Stimulated activated CD8-positive, alpha-beta memory T cell treated with anti-CD3 and anti-CD28 coated beads, Interleukin-7, amount 100 ng/mL, for 1 hour (primary cell): Measurements from ENCODE around the gene IRF9.
A peak's percentile ranks its signal among the peaks of the same experiment; 100 is the strongest.

Experiments used
- DNase-seq, 2 donors: peaks; one replicate each; pipeline ENCODE4 v3.0.0-alpha.2; 2020; ENCODE audit warnings: low read depth in 2 of 2

Gene IRF9

DNA sequence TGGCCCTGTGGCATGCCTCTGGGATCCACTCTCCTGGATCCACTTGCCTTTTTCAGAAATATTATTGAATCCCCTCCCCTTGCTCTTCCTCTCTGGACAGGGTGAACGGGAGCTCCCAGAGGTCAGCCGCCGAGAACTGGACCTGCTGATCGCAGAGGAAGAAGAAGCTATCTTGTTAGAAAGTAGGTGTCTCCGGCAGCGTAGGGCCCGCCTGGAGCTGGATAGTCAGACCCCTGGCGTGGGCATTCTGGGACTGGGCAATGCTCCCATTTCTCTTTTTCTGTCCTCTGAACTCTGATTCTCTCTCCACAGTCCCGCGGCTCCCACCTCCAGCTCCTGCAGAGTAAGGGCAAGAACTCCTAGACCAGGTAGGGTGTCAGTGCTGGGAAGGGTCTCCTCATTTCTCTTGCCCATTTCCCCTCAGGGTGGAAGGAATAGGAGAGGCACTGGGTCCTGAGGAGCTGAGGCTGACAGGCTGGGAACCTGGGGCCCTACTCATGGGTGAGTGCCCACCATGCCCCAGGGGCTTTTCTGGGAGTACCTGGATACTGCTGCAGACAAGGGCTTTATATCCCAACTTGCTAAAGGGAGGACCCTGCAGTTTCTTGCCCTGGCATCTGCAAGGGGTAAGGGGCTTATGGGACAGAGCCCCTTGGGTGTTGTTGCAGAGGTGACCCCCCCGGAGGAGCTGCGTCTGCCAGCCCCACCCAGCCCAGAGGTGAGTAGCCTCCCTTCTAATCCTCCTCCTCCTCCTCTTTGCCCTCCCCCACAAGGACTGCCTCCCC, 16.2 kb downstream of the IRF9 start:
- no peak for DNase-seq

DNA sequence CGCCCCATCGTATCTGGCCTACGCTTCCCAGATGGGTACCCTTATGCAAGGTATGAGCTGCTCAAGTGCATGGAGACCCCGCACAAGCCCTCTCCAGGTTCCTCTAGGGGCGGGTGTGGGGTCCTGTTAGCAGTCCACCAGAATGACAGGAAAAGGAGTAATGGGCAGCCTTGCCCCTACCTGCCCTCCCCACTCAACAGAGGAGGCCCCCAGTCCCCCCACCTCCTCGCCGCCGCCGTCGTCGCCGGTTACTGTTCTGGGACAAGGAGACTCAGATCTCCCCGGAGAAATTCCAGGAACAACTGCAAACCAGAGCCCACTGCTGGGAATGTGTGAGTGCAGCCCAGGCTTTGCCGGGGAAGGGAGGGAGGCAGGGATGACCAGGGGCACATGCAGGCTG, 16.8 kb downstream of the IRF9 start:
- DNase-seq = no peak

DNA sequence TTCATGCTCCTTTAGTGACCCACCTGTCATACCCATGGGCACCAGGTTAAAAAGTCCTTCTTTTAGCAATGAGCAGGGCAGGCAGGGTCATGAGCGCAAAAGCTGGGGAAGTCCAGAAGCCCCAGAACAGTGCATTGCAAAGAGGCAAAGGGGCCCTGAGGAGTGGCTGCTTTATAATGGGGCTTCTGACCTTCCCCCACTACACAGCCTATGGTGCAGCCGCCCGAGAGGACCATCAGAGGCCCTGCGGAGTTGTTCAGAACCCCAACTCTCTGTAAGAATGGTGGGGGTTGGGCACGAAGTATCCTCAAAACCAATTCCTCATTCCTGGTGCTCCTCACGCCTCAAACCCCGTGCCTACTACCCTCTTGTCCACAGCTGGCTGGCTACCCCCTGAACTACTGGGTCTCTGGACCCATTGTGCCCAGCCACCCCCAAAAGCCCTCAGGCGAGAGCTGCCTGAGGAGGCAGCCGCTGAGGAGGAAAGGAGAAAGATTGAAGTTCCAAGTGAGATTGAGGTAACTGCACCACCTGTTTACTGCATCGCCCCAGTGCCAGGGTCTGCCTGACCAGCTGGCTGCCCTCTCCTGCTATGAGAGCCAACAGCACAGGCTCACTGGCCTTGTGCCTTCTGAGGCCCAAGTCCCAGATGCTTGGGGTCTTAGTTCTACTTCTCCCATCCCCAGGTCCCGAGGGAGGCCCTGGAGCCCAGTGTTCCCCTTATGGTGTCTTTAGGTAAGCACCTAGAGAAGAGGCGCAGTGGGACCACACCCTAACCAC, 17.5 kb downstream of the IRF9 start:
- no peak for DNase-seq

DNA sequence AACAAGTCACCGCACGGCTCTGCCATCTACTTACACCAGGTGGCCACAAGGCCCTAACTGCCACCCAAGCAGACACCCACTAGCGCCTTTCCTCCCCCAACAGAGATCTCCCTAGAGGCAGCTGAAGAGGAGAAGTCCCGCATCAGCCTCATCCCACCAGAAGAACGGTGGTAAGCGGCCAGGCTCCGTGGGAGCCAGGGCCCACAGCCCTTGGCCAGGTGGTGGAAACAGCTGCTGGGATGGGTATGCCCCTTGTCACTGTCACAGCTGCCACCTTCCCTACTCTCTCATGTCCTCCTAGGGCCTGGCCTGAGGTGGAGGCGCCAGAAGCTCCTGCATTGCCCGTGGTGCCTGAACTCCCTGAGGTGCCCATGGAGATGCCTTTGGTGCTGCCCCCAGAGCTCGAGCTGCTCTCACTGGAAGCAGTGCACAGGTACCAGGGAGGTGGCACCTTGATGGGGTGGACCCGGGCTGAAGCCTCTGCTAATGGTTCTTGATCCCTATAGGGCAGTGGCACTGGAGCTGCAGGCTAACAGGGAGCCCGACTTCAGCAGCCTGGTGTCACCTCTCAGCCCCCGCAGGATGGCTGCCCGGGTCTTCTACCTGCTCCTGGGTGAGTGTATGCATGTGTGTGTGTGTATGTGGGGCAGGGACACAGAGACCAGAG, 18.4 kb downstream of the IRF9 start:
- DNase-seq = no peak

DNA sequence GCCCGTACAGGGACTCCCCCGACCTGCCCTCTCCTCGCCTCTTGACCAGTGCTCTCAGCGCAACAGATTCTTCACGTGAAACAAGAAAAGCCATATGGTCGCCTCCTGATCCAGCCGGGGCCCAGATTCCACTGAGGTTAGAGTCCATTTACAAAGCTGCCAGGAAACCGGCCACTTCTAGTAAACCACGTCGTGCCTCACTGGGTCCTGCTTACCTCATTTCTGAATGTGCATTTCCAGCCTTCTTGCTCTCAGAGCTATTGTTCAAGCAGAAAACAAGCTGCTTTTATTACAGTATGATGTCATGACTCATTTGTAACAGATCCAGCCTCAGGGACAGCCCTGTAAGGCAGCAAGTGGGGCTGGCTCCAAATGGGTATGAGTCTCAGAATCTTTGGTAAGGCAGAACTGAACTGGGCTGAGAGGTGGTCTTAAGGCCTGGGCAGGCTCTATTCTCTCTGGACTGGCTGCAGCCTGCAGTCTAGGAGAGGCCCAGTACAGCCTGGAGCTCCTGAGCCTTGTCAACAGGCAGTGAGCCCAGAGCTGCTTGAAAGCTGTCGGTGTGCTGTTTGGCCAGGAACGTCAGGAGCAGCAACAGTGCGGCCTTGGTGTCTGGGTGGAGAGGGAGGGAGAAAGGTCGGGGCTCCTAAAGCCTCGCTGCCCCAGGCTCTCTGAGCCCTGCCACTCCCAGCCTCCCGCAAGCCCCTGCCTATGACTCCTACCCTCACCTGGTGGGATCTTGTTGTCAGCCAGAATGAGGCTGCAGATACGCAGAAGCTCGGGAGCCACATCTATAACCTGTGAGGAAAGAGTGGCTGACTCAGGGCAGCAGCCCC, 19.1 kb downstream of the IRF9 start:
- no peak for DNase-seq

DNA sequence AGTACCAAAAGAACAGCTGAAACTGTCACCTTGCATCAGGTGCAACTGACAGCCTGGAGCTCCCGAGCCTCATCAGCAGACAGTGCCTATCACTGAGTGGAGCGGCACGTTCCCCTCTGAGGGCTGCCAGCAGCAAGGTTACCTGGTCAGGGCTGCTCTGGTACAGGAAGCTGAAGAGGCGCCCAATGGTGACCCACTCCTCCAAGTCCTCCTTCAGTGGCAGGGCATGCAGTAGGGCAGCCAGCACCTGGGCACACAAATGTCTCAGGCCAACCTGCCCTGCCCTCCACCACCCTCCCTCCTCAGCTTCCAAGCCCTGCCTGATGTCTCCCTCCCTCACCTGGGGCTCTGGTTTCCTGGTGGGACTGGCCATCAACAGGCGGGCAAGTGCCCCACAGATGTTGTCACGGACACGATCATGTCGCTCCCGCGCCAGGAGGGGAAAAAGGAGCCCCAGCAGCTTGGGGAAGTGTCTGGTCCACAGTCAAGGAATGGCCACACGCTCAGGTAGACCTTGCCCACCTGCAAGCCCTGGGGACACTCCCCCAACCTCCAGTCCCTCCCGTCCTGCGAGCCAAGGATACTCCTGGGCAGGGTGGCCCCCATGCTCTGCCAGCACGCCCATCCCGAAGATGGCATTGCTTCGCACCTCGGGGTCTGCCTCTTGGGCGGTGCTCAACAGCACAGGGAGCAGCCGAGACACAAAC, 20.5 kb downstream of the IRF9 start:
- no peak for DNase-seq

DNA sequence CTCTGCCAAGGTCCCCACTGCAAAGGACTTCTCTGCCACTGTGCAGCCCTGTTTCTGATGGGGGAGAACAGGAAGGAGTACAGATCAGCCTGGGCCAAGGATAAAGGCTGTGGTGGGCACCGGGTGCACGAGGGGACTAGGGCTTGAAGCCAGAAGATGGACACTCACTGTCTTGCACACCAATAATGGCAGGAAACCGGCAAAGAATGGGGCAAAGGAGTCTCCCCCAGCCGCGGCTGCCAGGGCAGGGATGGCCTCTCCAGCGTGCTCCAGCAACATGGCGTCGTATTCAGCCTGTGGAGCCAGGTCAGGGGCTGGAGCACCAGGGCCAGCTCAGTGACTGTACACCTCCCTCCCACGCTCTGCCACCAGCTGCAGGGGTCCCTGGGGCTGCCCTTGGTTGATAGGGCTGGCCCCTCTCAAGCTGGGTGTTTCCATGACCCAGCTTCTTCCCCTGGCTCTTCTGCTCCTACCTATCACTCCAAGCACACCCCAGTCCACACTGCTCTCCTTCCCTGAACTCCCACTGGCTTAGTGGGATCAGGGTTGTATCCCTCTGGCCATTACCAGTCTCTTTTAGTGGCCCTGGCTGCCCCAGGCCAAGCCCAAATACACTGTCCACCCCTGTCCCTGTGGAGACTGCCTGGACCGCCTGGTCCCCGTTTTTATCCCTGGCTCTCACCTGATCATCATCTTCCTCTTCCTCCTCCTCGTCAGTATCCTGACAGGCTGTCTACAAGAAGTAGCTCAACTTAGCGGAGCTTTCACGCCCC, 21.2 kb downstream of the IRF9 start:
- DNase-seq = no peak

DNA sequence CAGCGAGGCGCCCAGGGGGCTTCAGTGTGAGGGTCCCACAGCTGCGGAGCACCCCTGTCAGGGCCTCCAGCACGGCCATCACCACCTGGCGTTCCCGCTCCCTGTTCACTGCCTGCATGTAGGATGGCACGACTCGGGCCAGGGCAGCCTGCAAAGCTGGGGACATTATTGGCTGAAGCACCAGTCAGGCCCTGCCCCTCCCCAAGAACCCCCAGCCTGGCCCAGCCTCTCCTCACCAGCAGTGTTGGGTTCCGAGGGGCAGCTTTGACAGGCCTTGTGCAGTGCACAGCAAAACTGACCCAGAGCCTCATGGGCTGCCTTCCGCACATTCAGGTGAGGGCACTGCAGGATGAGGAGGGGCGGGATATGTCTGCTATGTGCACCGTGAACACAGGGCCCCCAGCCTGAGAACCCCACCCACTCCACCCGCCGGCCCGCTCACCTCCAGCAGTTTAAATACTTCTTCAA, 22.0 kb downstream of the IRF9 start:
- DNase-seq = no peak

DNA sequence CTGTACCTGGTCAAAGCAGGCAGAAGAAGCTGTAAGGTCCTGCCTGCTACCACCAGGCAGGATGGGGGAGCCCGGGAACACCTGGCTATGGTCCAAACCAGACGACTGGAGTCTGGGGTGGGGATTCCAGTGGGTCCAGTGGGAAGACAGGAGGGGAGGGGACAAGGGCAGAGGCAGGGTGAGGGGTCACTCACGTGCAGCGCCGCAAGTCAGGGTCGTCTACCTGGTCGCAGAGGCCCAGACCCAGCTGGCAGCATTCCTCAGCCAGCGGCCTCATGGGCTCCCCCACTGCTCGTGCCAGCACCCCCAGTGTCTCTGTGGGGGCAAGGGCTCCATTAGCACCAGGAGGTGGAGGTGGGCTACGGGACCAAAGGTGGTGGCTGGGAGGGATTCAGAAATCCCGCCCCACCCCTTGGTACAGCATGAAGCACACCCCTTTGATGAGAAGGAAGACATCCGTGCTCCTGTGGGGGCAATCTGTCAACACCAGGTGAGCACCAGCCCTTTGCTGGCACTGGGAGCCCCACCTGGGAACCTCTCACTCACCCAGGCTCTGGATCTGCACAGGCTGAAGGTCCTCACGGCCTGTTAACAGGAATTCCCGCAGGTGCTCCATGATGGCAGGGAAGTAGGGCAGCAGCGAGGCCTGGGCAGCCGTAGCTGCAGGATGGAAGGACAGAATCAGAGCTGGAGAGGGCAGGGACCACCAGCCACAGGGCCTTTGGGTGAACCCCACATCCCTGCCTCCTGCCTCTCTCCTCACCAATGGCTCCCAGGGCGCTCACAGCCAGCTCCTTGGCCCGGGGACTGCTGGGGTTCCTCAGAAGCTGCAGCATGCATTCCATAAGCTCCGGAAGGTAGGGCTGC, 23.3 kb downstream of the IRF9 start:
- DNase-seq = no peak

DNA sequence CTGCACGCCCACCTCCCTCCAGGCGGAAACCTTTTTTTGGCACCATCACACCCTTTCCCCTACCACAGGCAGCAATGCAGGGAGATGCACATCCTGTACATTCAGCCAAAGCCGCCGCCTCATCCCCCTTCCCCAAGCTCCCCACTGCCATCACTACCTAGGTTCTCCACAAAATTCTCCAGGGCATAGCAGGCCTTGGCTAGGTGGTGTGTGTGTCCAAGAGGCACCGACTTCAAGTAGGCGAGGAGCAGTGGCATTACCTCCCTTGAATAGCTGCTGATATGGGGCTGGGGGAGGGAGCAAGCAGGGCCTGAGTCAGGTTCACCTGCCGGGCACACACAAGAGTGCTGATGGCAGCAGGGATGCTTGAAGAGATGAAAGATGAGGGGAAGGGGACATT, 24.0 kb downstream of the IRF9 start:
- DNase-seq = no peak

DNA sequence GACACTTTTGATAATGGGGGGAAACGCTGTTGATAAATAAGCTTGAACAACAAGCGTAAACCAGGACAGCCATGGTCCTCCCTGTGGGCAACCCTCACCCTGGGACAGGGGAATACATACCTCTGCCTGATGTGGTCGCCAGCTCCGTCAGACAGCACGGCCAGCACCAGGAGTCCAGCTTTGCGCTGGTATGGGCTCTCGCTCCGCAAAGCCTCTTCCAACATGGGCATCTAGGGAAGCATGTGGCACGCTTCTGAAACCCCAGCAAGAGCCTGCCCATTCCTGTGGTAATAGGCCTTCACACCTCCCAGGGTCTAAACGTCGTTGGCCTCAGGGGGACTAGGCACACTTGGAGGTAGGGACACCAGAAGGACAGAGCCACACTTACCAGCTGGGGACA, 24.7 kb downstream of the IRF9 start:
- no peak for DNase-seq

DNA sequence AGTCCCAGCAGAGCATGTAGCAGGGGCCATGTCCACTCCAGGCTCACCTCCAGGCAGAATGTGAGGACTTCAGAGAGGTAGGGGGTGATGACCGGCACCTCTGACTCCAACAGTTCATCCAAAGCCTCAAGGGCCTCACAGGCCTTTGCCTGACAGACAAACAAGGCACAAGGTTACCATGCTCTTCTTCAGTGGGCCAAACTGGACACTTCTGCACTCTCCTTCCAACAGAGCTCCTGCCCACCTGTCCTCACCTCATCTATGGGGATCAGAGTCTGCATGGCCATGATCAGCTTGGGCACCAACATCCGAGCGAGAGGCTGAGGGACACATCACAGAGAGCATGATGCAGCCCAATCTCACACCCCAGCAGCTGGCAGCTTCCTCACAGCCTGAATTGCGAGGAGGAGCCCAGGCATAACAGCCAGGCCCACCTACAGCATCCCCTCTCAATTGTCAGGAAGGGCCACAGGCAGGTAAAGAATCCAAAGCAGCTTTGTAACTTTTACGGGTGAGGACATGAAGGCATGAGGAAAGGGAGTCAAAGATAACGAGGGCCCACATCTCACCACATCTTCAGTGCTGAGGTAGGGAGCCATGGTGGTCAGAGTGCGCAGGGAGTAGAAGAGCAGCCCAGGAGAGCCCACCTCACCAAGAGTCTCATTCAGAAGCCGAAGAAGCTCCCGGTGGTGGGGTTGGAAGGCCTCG, 25.9 kb downstream of the IRF9 start:
- no peak for DNase-seq

DNA sequence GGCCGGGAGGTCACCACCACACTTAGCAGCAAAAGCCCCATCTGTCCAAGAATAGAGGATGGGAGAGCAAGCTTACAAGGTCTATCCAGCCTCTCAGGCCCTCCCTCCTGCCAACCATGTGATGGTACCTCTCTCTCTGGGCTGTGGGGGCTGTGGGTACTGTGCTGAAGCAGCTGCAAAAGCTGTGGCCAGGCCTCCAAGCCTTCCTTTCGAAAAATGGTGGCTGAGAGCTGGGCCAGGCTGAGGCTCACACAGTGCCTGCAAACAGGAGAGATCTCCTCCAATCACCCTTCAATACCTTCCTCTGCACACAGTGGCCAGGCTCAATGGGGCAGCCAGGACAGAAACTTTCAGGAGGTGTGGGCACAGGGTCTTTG, 26.5 kb downstream of the IRF9 start:
- DNase-seq = no peak

DNA sequence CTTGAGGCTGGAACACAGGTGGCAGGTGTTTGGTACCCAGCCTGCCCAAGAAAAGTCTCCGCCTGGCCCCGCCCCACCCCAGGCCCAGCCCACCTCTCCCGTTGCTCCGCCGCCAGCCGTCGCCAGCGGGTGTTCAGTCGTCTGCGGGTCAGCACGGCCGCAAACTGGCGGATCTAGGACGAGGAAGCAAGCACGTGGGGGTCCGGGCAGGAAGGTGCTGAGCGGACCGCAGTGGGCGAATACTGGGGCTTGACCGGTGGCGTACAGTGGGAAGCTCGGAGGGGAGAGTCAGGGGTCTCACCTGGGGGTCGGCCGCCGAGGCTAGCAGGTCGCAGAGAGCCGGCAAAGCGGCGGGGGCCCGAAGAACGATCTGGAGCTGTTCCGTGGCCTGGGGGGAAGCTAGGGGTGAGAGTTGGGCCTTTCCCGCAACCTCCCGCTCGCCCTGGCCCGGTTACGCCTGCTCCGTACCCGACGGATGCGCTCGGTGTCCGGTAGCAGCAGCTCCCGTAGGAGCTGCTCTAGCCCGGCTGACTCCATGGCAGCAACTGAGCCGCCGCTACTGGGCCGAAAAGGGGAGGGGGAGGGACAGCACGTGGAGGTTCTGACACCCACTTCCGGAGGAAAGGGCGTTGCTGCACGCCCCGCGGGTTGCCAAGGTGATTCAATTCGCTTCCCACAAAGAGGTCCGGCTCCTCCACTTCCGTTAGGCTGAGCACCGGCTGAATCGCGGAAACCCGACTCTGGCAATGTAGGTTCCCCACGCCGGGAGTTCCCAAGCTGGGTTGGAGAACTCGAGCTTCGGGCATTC, 27.4 kb downstream of the IRF9 start, which contains the start of gene IPO4:
Gene IPO4, minus strand, starts transcription at position 566 of the 808 bp plus-strand sequence. Its CDS starts 29 bp downstream, at position 537.
- peak; percentile 90 for DNase-seq

DNA sequence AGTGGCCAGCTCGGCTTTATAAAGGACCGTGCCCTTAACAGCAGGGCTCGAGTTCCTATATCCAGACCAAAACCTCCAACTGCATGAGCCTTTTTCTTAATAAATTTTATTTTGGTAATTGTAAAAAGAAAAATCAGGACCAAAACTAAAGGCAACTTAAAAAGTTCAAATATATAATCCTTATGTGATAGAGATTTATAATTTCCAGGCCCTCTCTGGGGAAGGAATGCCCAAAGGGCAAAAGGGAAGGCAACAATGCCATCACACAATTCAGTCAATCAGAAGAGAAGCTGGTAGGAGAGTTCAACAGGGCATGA, 28.0 kb downstream of the IRF9 start:
- DNase-seq = no peak

DNA sequence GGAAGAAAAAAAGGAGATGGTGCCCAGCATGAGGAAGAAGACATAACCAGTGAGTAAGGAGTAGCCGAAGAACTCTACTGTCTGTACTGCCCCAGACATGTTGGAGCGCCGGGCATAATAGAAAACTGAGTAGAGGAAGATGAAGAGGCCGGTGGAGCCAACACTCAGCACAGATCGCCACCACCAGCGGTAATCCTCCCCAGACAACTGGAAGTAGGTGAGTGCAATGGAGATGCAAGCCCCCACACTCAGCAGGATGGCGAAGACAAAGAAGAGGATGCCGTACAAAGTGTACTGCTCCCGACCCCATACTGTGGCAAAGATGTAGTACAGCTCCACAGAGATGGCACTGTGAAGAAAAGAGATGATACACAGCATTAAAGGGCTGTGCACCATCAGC, 28.4 kb downstream of the IRF9 start:
- no peak for DNase-seq

DNA sequence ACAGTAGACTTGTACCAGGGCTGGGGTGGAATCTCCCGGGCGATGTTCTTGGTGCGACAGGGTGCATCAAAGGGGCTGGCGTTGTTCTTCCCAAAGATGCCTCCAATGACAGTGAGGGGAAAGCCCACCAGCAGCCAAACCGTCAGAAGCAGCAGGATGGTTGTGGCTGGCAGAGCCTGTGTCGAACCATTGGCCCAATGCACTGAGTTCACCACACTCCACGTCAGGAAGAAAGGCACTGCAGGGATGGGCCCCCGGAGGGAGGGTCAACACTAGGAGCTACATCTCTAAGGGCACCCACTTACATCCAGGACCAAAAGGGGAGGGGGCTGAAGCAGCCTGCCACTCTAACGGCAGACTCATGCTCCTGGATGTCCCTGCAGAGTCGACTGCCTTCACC, 29.4 kb downstream of the IRF9 start:
- DNase-seq = no peak

DNA sequence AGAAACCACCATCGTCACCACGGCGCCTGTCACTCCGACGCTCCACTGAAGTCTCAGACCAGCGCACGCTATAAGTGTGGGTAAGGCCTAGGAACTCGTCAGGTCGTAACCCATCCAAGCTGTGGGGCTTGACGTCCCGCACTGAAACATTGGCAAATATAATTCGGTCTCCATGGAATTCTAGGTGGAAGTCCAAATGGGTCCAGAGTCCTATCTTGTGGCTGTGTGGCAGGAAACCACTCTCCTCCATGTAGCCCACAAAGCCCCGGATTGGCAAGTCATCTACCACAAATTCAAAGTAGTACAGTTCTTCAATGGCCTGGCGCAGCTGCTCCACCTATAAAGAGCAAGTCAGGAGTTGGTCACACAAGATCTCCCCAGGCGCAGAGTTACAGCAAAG, 31.9 kb downstream of the IRF9 start:
- no peak for DNase-seq
